BJ (cell line): ENCODE data around the gene PPP2R5C. TPM values are rescaled to one million over a fixed set of nuclear protein-coding genes. Genes with fewer than 3 reads are reported as not detected.
"Not testable (repeated sequence)": the region's sequence is repeated elsewhere in the genome, so short reads cannot be mapped to it uniquely, and the experiment has no call there.

Experiments
- CTCF ChIA-PET: fragments of 350-600 bp; formaldehyde crosslinking; extraction: SDS; loops from one replicate; lab custom pipeline; 2021; ENCODE audit warnings: antibody characterized with exemption, inconsistent platforms; lab: Yijun Ruan, JAX
- POLR2A ChIA-PET: fragments of 300-600 bp; sonication (Branson Sonifier 250); formaldehyde crosslinking; extraction: SDS; loops from one replicate; lab custom pipeline; 2021; ENCODE audit warnings: antibody characterized with exemption; lab: Charles Lee
- DNase-seq: peaks from one replicate; pipeline ENCODE4 v3.0.0-alpha.2; 2011; ENCODE audit warnings: low read depth
- H3K27me3 ChIP-seq: 2 replicates; pipeline ENCODE4 v1.6.0; 2011; ENCODE audit warnings: low read length; ENCODE audit not compliant: control insufficient read depth, insufficient read depth
- H3K36me3 ChIP-seq: 2 replicates; pipeline ENCODE4 v1.5.1; 2011; ENCODE audit warnings: low read length; ENCODE audit not compliant: control insufficient read depth, insufficient read depth
- H3K4me3 ChIP-seq: 2 replicates; pipeline ENCODE4 v1.5.1; 2011; ENCODE audit warnings: low read depth, mild to moderate bottlenecking, control low read depth, low read length
- CTCF ChIP-seq: IDR thresholded peaks from 2 replicates; pipeline ENCODE4 v1.5.1; 2011; ENCODE audit warnings: low read depth, mild to moderate bottlenecking, control low read depth, inconsistent platforms, low read length, moderate library complexity; ENCODE audit not compliant: insufficient read depth
- polyA plus RNA-seq: library from polyadenylated mRNA; depleted of rRNA; stranded (reverse); fragments of >200 nt; gene quantifications from 2 replicates; pipeline ENCODE4 v1.2.3, GENCODE V29; 2011

The PPP2R5C gene
- polyA plus RNA-seq, 1 experiment = 55.8 TPM

DNA sequence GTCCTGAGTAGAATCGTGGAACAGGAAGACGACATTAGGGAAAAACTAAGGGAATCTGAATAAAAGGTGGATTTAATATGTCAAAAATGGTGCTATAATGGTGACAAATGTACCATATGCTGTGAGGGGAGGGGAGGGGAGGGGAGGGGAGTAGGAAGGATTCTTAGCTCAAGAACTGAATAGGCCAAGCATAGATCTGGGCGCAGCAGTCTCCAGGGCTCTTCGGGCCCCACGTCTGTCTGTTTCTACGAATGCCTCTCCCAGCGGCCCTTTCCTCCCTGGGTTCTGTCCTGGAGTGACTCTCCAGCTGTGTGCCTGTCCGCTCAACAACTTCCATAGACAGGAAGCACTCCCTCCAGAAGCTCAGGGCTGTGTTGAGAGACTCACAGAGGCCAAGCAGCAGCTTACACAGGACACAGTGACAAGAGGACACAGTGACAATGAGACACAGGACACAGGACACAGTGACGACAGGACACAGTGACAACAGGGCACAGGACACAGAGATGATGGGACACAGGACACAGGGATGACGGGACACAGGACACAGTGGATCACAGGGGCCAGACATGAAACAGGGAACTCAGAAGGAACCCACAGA, 42.4 kb upstream of the PPP2R5C start:
- H3K27me3 ChIP-seq = peaks cover 3% of the 10 kb centered on the region; the same call in 1 of the 2 replicates
- TF ChIP-seq CTCF = no peak
- H3K4me3 ChIP-seq = no peak overlapping the region
- no peaks in the 10 kb centered on the region for H3K36me3 ChIP-seq
- no peak for DNase-seq
- POLR2A ChIA-PET = no interaction called here
- CTCF ChIA-PET = interaction anchor here (1.0 kb wide), 1 partner anchor 12 kb away, joined by 3 read pairs; no protein-coding TSS in a partner anchor

DNA sequence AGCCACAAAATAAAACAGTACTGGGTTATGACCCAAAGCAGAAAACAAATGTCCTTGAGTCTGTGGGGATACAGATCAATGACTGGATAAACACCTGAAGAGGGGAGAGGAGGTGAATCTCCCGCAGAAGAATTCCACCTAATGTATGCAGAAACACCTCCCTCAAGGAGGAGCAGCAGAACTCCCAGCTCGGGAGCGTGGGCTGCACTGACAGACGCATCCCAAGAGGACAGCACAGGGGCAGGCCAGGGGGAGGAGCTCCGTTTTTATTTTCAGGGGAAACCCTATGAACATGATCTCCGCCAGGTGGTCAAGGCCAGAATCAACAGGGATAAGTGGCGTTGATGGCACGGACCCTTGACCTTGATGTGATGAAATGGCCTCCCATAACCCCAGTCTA, 41.8 kb upstream of the PPP2R5C start:
- no peak overlapping the region for H3K4me3 ChIP-seq
- DNase-seq = no peak
- no peaks in the 10 kb centered on the region for H3K36me3 ChIP-seq
- peaks cover 3% of the 10 kb centered on the region; the same call in 1 of the 2 replicates for H3K27me3 ChIP-seq
- TF ChIP-seq CTCF = no peak
- CTCF ChIA-PET = interaction anchor here (1.0 kb wide), 1 partner anchor 13 kb away, joined by 3 read pairs; no protein-coding TSS in a partner anchor
- POLR2A ChIA-PET = no interaction called here

DNA sequence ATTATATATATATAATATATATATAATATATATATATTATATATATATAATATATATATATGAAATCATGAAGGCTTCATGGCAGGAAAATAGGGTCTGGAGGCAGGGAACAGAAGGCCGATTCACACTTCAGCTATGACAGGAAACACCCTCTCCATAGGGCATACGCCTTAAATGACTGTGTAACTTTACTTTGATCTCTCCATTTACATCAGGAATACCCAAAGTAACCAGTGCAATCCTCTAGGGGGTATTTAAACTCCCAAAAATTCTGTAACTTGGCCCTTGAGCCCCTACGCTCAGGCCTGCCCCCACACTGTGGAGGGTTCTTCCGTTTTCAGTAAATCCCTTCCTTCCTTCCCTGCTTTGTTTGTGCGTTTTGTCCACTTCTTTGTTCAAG, 40.4 kb upstream of the PPP2R5C start:
- ChIA-PET POLR2A (interaction anchor here (0.6 kb wide), 1 partner anchor 40 kb away, joined by 4 read pairs; no protein-coding TSS in a partner anchor), CTCF (interaction anchor here (0.5 to 1.1 kb wide), 2 partner anchors 14 to 466 kb away, joined by 3 to 4 read pairs; no protein-coding TSS in a partner anchor)
- Histone ChIP-seq H3K27me3 (peaks cover 3% of the 10 kb centered on the region; the same call in 1 of the 2 replicates), H3K4me3 (no peak overlapping the region), H3K36me3 (no peaks in the 10 kb centered on the region)
- no peak for TF ChIP-seq CTCF
- no peak for DNase-seq

GRCh38 chr14:101721951-101722661, 39.4 kb upstream of the PPP2R5C start:
- no peak for TF ChIP-seq CTCF
- H3K4me3 ChIP-seq = no peak overlapping the region
- H3K27me3 ChIP-seq = peaks cover 4% of the 10 kb centered on the region; the same call in 1 of the 2 replicates
- no peaks in the 10 kb centered on the region for H3K36me3 ChIP-seq
- CTCF ChIA-PET = interaction anchor here (0.5 to 1.8 kb wide), 3 partner anchors 15 to 465 kb away, joined by 3 to 6 read pairs (median 4); no protein-coding TSS in a partner anchor
- peak; percentile 76 for DNase-seq
- POLR2A ChIA-PET = interaction anchor here (0.6 kb wide), 1 partner anchor 39 kb away, joined by 4 read pairs; no protein-coding TSS in a partner anchor

GRCh38 chr14:101723061-101723595, 38.4 kb upstream of the PPP2R5C start:
- Histone ChIP-seq H3K27me3 (peaks cover 4% of the 10 kb centered on the region; the same call in 1 of the 2 replicates), H3K36me3 (no peaks in the 10 kb centered on the region), H3K4me3 (no peak overlapping the region)
- ChIA-PET POLR2A (no interaction called here), CTCF (interaction anchor here (1.8 kb wide), 1 partner anchor 16 kb away, joined by 6 read pairs; no protein-coding TSS in a partner anchor)
- no peak for TF ChIP-seq CTCF
- no peak for DNase-seq

GRCh38 chr14:101725652-101726051, 35.9 kb upstream of the PPP2R5C start:
- CTCF ChIA-PET = interaction anchor here (0.8 to 1.5 kb wide), 3 partner anchors 16 to 46 kb away, joined by 3 to 4 read pairs (median 3); no protein-coding TSS in a partner anchor
- POLR2A ChIA-PET, DNase-seq, H3K36me3 ChIP-seq, H3K4me3 ChIP-seq, H3K27me3 ChIP-seq: not testable (repeated sequence)
